SU-DHL-6 (cell line): ENCODE data around the gene AFAP1L1.

Experiments
- H2AFZ ChIP-seq: fragments of 200-600 bp; sonication (generic); 2 replicates; pipeline ENCODE4 v1.6.1; 2014; ENCODE audit warnings: low read depth, mild to moderate bottlenecking, moderate library complexity, mixed read lengths, antibody characterized with exemption, low read length; ENCODE audit not compliant: severe bottlenecking
- H3F3A ChIP-seq: fragments of 200-600 bp; shearing (Covaris generic); 2 replicates; pipeline ENCODE4 v1.6.0; 2016; ENCODE audit warnings: antibody characterized with exemption, mild to moderate bottlenecking; ENCODE audit not compliant: insufficient read depth
- H3K27ac ChIP-seq: fragments of 200-600 bp; sonication (generic); 2 replicates; pipeline ENCODE4 v1.5.1; 2016; ENCODE audit warnings: low read depth, mild to moderate bottlenecking, low read length, moderate library complexity, mixed read lengths
- H3K27me3 ChIP-seq: fragments of 200-600 bp; sonication (generic), shearing (Covaris generic); 2 replicates; pipeline ENCODE4 v1.6.0; 2014; ENCODE audit warnings: mild to moderate bottlenecking, low read length
- H3K36me3 ChIP-seq: fragments of 200-600 bp; sonication (generic); 2 replicates; pipeline ENCODE4 v1.6.1; 2014; ENCODE audit warnings: mild to moderate bottlenecking, low read length, mixed read lengths
- H3K4me2 ChIP-seq: fragments of 300-600, 200-600 bp; shearing (Covaris generic), sonication (generic); 2 replicates; pipeline ENCODE4 v1.6.0; 2014; ENCODE audit warnings: low read length, low read depth, mild to moderate bottlenecking; ENCODE audit not compliant: poor library complexity, severe bottlenecking
- H3K4me3 ChIP-seq: fragments of 200-600 bp; sonication (generic); 2 replicates; pipeline ENCODE4 v1.5.1; 2014; ENCODE audit warnings: antibody characterized with exemption, low read length, mild to moderate bottlenecking, mixed read lengths; ENCODE audit not compliant: insufficient read depth, poor library complexity, severe bottlenecking
- H3K79me2 ChIP-seq: fragments of 200-600 bp; sonication (generic); 2 replicates; pipeline ENCODE4 v1.6.1; 2014; ENCODE audit warnings: mild to moderate bottlenecking, low read length, moderate library complexity; ENCODE audit not compliant: insufficient read depth
- H3K9ac ChIP-seq: fragments of 200-600 bp; sonication (generic); 2 replicates; pipeline ENCODE4 v1.7.0; 2014; ENCODE audit warnings: mild to moderate bottlenecking, low read length
- H3K9me2 ChIP-seq: fragments of 200-600 bp; sonication (generic); replicated peaks from 2 replicates; pipeline ENCODE4 v1.6.1; 2014; ENCODE audit warnings: low read length; ENCODE audit not compliant: insufficient read depth
- H3K9me3 ChIP-seq: fragments of 200-600 bp; sonication (generic); 2 replicates; pipeline ENCODE4 v1.6.1; 2014; ENCODE audit warnings: low read length, mixed read lengths; ENCODE audit not compliant: insufficient read depth
- H4K20me1 ChIP-seq: fragments of 200-600 bp; sonication (generic); 2 replicates; pipeline ENCODE4 v1.6.1; 2014; ENCODE audit warnings: low read depth, mild to moderate bottlenecking, antibody characterized with exemption, low read length, moderate library complexity, mixed read lengths
- EZH2phosphoT487 ChIP-seq: fragments of 200-600 bp; sonication (generic), shearing (Covaris generic); conservative IDR thresholded peaks from 2 replicates; pipeline ENCODE4 v1.6.1; 2018; ENCODE audit warnings: mild to moderate bottlenecking, antibody characterized with exemption, low read length, moderate library complexity, mixed read lengths
- TF ChIP-seq, protein P1 (sequence below): fragments of 200-600 bp; sonication (generic); IDR thresholded peaks from one replicate; pipeline ENCODE4 v1.5.1; 2017; ENCODE audit warnings: antibody characterized with exemption, mild to moderate bottlenecking, low read length, moderate library complexity; ENCODE audit not compliant: insufficient read depth, poor library complexity, severe bottlenecking

The AFAP1L1 gene

DNA sequence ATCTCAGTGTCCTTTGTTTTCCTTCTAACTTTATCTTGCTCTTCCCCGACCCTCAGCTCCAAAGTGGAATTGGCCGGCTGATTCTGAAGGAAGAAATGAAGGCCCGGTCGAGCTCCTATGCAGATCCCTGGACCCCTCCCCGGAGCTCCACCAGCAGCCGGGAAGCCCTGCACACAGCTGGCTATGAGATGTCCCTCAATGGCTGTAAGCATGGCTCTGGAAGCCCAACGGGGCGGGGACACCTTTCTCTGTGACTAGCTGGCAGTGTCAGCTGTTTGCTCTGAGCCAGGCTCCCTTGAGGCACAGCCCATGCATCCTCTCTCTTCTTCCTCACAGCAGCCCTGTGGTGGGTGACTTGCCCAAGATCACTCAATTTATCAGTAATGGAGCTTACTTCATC, 23.9 kb upstream of the AFAP1L1 start:
- H3K9me2 ChIP-seq = no peaks in the 10 kb centered on the region
- H3K27me3 ChIP-seq = no peaks in the 10 kb centered on the region
- TF ChIP-seq, protein P1, sequence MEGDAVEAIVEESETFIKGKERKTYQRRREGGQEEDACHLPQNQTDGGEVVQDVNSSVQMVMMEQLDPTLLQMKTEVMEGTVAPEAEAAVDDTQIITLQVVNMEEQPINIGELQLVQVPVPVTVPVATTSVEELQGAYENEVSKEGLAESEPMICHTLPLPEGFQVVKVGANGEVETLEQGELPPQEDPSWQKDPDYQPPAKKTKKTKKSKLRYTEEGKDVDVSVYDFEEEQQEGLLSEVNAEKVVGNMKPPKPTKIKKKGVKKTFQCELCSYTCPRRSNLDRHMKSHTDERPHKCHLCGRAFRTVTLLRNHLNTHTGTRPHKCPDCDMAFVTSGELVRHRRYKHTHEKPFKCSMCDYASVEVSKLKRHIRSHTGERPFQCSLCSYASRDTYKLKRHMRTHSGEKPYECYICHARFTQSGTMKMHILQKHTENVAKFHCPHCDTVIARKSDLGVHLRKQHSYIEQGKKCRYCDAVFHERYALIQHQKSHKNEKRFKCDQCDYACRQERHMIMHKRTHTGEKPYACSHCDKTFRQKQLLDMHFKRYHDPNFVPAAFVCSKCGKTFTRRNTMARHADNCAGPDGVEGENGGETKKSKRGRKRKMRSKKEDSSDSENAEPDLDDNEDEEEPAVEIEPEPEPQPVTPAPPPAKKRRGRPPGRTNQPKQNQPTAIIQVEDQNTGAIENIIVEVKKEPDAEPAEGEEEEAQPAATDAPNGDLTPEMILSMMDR = no peak
- no peak for TF ChIP-seq EZH2phosphoT487
- no peak overlapping the region for H3K4me3 ChIP-seq
- H2AFZ ChIP-seq = no peak overlapping the region
- H3K79me2 ChIP-seq = no peaks in the 10 kb centered on the region
- H3K36me3 ChIP-seq = no peaks in the 10 kb centered on the region
- H3K4me2 ChIP-seq = no peak overlapping the region
- no peak overlapping the region for H3K9ac ChIP-seq
- H3K9me3 ChIP-seq = no peaks in the 10 kb centered on the region
- no peaks in the 10 kb centered on the region for H4K20me1 ChIP-seq
- H3K27ac ChIP-seq = no peak overlapping the region
- no peaks in the 10 kb centered on the region for H3F3A ChIP-seq

DNA sequence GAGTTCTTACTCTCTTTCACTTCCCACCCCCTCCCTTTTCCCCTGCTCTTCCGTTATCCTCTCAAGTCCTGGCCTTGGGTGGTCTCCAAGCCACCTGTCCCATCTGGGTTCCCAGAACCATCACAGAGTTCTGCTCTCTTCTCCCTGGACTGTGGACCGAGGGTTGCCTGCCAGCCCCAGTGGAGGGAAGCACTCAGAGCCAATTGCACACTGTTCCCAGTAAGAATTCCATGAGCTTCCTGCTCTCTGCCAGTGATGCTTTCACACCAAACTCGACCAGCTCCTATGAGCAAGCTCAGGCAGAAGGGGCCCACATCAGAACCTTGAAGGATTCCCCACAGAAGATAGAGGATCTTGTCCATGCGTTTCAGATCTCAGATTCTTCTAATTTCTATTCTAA, 20.1 kb upstream of the AFAP1L1 start:
- no peaks in the 10 kb centered on the region for H3K9me3 ChIP-seq
- H3K9me2 ChIP-seq = no peaks in the 10 kb centered on the region
- H3F3A ChIP-seq = no peaks in the 10 kb centered on the region
- no peak overlapping the region for H3K27ac ChIP-seq
- no peak for TF ChIP-seq EZH2phosphoT487
- TF ChIP-seq, protein P1 = no peak
- H3K79me2 ChIP-seq = no peaks in the 10 kb centered on the region
- no peaks in the 10 kb centered on the region for H3K27me3 ChIP-seq
- no peak overlapping the region for H3K4me2 ChIP-seq
- no peak overlapping the region for H2AFZ ChIP-seq
- no peaks in the 10 kb centered on the region for H3K36me3 ChIP-seq
- no peak overlapping the region for H3K4me3 ChIP-seq
- no peak overlapping the region for H3K9ac ChIP-seq
- no peaks in the 10 kb centered on the region for H4K20me1 ChIP-seq

DNA sequence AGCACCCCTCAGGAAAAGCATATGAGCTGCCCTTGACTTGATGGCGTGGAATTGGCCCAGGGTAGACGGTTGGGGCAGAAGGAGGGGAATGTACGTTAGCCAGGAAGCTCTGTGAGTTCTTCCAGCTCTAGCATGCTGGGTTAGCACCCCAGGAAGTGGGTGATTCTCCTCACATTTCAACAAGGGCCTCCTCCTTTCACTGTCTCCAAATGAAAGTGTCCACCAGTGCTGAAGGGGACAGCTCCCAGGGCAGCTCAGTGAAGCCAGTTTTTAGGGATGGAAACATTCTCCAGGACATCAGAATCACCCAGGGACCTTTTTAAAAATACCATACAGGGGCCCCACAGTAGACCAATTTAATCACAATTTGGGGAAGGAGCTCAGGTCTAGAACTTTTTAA, 17.2 kb upstream of the AFAP1L1 start:
- TF ChIP-seq EZH2phosphoT487 = no peak
- TF ChIP-seq, protein P1 = no peak

More for the DNA sequence above, 17.2 kb upstream of the AFAP1L1 start:
- no peaks in the 10 kb centered on the region for H4K20me1 ChIP-seq
- no peaks in the 10 kb centered on the region for H3F3A ChIP-seq
- H3K79me2 ChIP-seq = no peaks in the 10 kb centered on the region
- H3K9me3 ChIP-seq = no peaks in the 10 kb centered on the region
- no peak overlapping the region for H3K4me2 ChIP-seq
- no peak overlapping the region for H3K4me3 ChIP-seq
- no peak overlapping the region for H2AFZ ChIP-seq
- no peaks in the 10 kb centered on the region for H3K27me3 ChIP-seq
- H3K36me3 ChIP-seq = no peaks in the 10 kb centered on the region
- no peaks in the 10 kb centered on the region for H3K9me2 ChIP-seq
- H3K9ac ChIP-seq = no peak overlapping the region
- no peak overlapping the region for H3K27ac ChIP-seq
